Measurements from ENCODE around the gene THUMPD3. TPM values are rescaled to one million over a fixed set of nuclear protein-coding genes. Genes with fewer than 3 reads are reported as not detected.

Gene THUMPD3
- 84.9 and 87.3 TPM in 2 replicates for total RNA-seq (2014; rRNA removed; shearing (Covaris generic))

- peak within 1 kb of the TSS; percentile 95 for H3K27ac ChIP-seq
- H3K36me3 ChIP-seq = peaks cover 33% of the 10 kb centered on the region
- H3K9me3 ChIP-seq (replicated peaks) = no peaks in the 10 kb centered on the region
- DNase-seq = peak; percentile 96 to 97
- no peaks in the 10 kb centered on the region for H3K27me3 ChIP-seq
- peaks cover 10% of the 10 kb centered on the region for H3K4me1 ChIP-seq
- H3K4me3 ChIP-seq = peak within 1 kb of the TSS; percentile 70
Observed at GRCh38 chr3:9362731-9363530, at the start of gene THUMPD3. TSS of gene THUMPD3 (plus strand) at chr3:9363054. CDS start at chr3:9365069, 2,015 bp downstream.

GRCh38 chr3:9314796-9315195, 48.1 kb upstream of the THUMPD3 start:
- H3K36me3 ChIP-seq = no peaks in the 10 kb centered on the region; the same call in 1 of the 2 replicates
- no peaks in the 10 kb centered on the region for H3K9me3 ChIP-seq (replicated peaks)
- no peak overlapping the region for H3K27ac ChIP-seq
- H3K4me3 ChIP-seq = no peak overlapping the region
- peaks cover 20% of the 10 kb centered on the region for H3K27me3 ChIP-seq
- H3K4me1 ChIP-seq = no peaks in the 10 kb centered on the region
- no peak for DNase-seq

- Histone ChIP-seq H3K4me3 (peak overlapping the region; percentile 42), H3K4me1 (no peaks in the 10 kb centered on the region), H3K27ac (peak overlapping the region; percentile 27; the same call in 1 of the 2 replicates), H3K27me3 (peaks cover 23% of the 10 kb centered on the region), H3K9me3 (replicated peaks) (no peaks in the 10 kb centered on the region), H3K36me3 (no peaks in the 10 kb centered on the region; the same call in 1 of the 2 replicates)
- peak; percentile 15 to 51 for DNase-seq
Observed at GRCh38 chr3:9316881-9317361, 45.9 kb upstream of the THUMPD3 start.

- H3K36me3 ChIP-seq = no peaks in the 10 kb centered on the region
- H3K4me1 ChIP-seq = no peaks in the 10 kb centered on the region
- H3K27me3 ChIP-seq = 0 out of 2 replicates have a peak, but pooled peaks cover 13% of the 10 kb centered on the region
- H3K9me3 ChIP-seq (replicated peaks) = peaks cover 11% of the 10 kb centered on the region
- no peak overlapping the region for H3K27ac ChIP-seq
- H3K4me3 ChIP-seq = no peak overlapping the region
- no peak for DNase-seq
Observed at GRCh38 chr3:9322780-9323179, 40.1 kb upstream of the THUMPD3 start.

GRCh38 chr3:9324944-9325343, 37.9 kb upstream of the THUMPD3 start:
- no peak overlapping the region for H3K27ac ChIP-seq
- no peaks in the 10 kb centered on the region for H3K36me3 ChIP-seq
- DNase-seq = no peak
- 0 out of 2 replicates have a peak, but pooled peaks cover 1% of the 10 kb centered on the region for H3K27me3 ChIP-seq
- H3K4me3 ChIP-seq = no peak overlapping the region
- peaks cover 17% of the 10 kb centered on the region for H3K9me3 ChIP-seq (replicated peaks)
- no peaks in the 10 kb centered on the region for H3K4me1 ChIP-seq

- Histone ChIP-seq H3K36me3 (no peaks in the 10 kb centered on the region), H3K27ac (no peak overlapping the region), H3K4me3 (no peak overlapping the region), H3K4me1 (no peaks in the 10 kb centered on the region), H3K9me3 (replicated peaks) (peaks cover 17% of the 10 kb centered on the region), H3K27me3 (no peaks in the 10 kb centered on the region)
- DNase-seq = no peak
Observed at GRCh38 chr3:9327578-9327977, 35.3 kb upstream of the THUMPD3 start.

GRCh38 chr3:9330166-9330703, 32.6 kb upstream of the THUMPD3 start:
- no peaks in the 10 kb centered on the region for H3K4me1 ChIP-seq
- H3K27me3 ChIP-seq = no peaks in the 10 kb centered on the region
- peaks cover 17% of the 10 kb centered on the region for H3K9me3 ChIP-seq (replicated peaks)
- H3K27ac ChIP-seq = no peak overlapping the region
- DNase-seq = no peak
- H3K4me3 ChIP-seq = no peak overlapping the region
- no peaks in the 10 kb centered on the region for H3K36me3 ChIP-seq

- H3K4me3 ChIP-seq = no peak overlapping the region
- H3K27ac ChIP-seq = no peak overlapping the region
- no peaks in the 10 kb centered on the region for H3K27me3 ChIP-seq
- no peak for DNase-seq
- H3K36me3 ChIP-seq = no peaks in the 10 kb centered on the region
- no peaks in the 10 kb centered on the region for H3K4me1 ChIP-seq
- peaks cover 17% of the 10 kb centered on the region for H3K9me3 ChIP-seq (replicated peaks)
Observed at GRCh38 chr3:9331171-9331570, 31.7 kb upstream of the THUMPD3 start.

- DNase-seq = no peak
- no peaks in the 10 kb centered on the region for H3K36me3 ChIP-seq
- no peak overlapping the region for H3K27ac ChIP-seq
- H3K9me3 ChIP-seq (replicated peaks) = peaks cover 9% of the 10 kb centered on the region; the same call in 1 of the 2 replicates
- no peak overlapping the region for H3K4me3 ChIP-seq
- H3K4me1 ChIP-seq = no peaks in the 10 kb centered on the region
- H3K27me3 ChIP-seq = no peaks in the 10 kb centered on the region
Observed at GRCh38 chr3:9332250-9333030, 30.4 kb upstream of the THUMPD3 start.

- no peaks in the 10 kb centered on the region for H3K9me3 ChIP-seq (replicated peaks)
- no peaks in the 10 kb centered on the region for H3K36me3 ChIP-seq
- H3K27ac ChIP-seq = no peak overlapping the region
- no peak overlapping the region for H3K4me3 ChIP-seq
- no peak for DNase-seq
- H3K27me3 ChIP-seq = no peaks in the 10 kb centered on the region
- no peaks in the 10 kb centered on the region for H3K4me1 ChIP-seq
Observed at GRCh38 chr3:9339761-9340471, 22.9 kb upstream of the THUMPD3 start.

GRCh38 chr3:9340472-9340902, 22.4 kb upstream of the THUMPD3 start:
- H3K9me3 ChIP-seq (replicated peaks) = no peaks in the 10 kb centered on the region
- no peak for DNase-seq
- no peak overlapping the region for H3K4me3 ChIP-seq
- no peaks in the 10 kb centered on the region for H3K4me1 ChIP-seq
- no peak overlapping the region for H3K27ac ChIP-seq
- no peaks in the 10 kb centered on the region for H3K36me3 ChIP-seq
- H3K27me3 ChIP-seq = no peaks in the 10 kb centered on the region

- no peaks in the 10 kb centered on the region for H3K4me1 ChIP-seq
- H3K27ac ChIP-seq = no peak overlapping the region
- no peaks in the 10 kb centered on the region for H3K36me3 ChIP-seq
- no peak overlapping the region for H3K4me3 ChIP-seq
- H3K27me3 ChIP-seq = no peaks in the 10 kb centered on the region
- DNase-seq = no peak
- no peaks in the 10 kb centered on the region for H3K9me3 ChIP-seq (replicated peaks)
Observed at GRCh38 chr3:9342696-9343095, 20.2 kb upstream of the THUMPD3 start.

GRCh38 chr3:9343115-9343514, 19.7 kb upstream of the THUMPD3 start:
- Histone ChIP-seq H3K27ac (no peak overlapping the region), H3K36me3 (no peaks in the 10 kb centered on the region), H3K4me1 (no peaks in the 10 kb centered on the region), H3K27me3 (no peaks in the 10 kb centered on the region), H3K4me3 (no peak overlapping the region), H3K9me3 (replicated peaks) (no peaks in the 10 kb centered on the region)
- no peak for DNase-seq

GRCh38 chr3:9345041-9345440, 17.8 kb upstream of the THUMPD3 start:
- Histone ChIP-seq H3K27me3 (no peaks in the 10 kb centered on the region), H3K4me3 (no peak overlapping the region), H3K36me3 (no peaks in the 10 kb centered on the region), H3K9me3 (replicated peaks) (no peaks in the 10 kb centered on the region), H3K4me1 (peaks cover 12% of the 10 kb centered on the region), H3K27ac (no peak overlapping the region)
- peak; percentile 25 to 58 for DNase-seq

All from SJCRH30 (cell line).